RCC 7860 (cell line): ENCODE data around the gene CAMTA2.
"Not testable (repeated sequence)": the region's sequence is repeated elsewhere in the genome, so short reads cannot be mapped to it uniquely, and the experiment has no call there.

Experiments used
- DNase-seq: peaks from one replicate; pipeline ENCODE4 v3.0.0-alpha.2; 2015; ENCODE audit warnings: low spot score
- FAIRE-seq: peaks from 2 replicates; lab custom pipeline; 2012; peaks lifted over from hg19 to GRCh38; lab: Jason Lieb, UNC

CAMTA2 gene

GRCh38 chr17:4986951-4987766 is at the start of gene CAMTA2:
TSS of gene CAMTA2 (minus strand) at chr17:4987675. CDS start at chr17:4986222, 1,453 bp downstream.
- peak; percentile 36 for DNase-seq
- no peak for FAIRE-seq

GRCh38 chr17:5035315-5035714 is 47.8 kb upstream of the CAMTA2 start, which contains the start of gene SLC52A1:
TSS of gene SLC52A1 (minus strand) at chr17:5035426. CDS start at chr17:5034606, 820 bp downstream.
- FAIRE-seq (no peak), DNase-seq (no peak)

GRCh38 chr17:5034651-5035050 is 47.2 kb upstream of the CAMTA2 start:
- DNase-seq, result no peak
- FAIRE-seq, result no peak

GRCh38 chr17:5034063-5034462 is 46.6 kb upstream of the CAMTA2 start:
- DNase-seq (no peak), FAIRE-seq (no peak)

- no peak for FAIRE-seq
- no peak for DNase-seq
Observed at GRCh38 chr17:5033352-5034015, 46.0 kb upstream of the CAMTA2 start.

GRCh38 chr17:5032865-5033264 is 45.4 kb upstream of the CAMTA2 start:
- FAIRE-seq (no peak), DNase-seq (no peak)

GRCh38 chr17:5031365-5032082 is 44.0 kb upstream of the CAMTA2 start:
- no peak for FAIRE-seq
- DNase-seq, result peak; percentile 35

GRCh38 chr17:5030168-5030567 is 42.7 kb upstream of the CAMTA2 start:
- DNase-seq, FAIRE-seq: not testable (repeated sequence)

- DNase-seq (no peak), FAIRE-seq (no peak)
Observed at GRCh38 chr17:5027916-5028315, 40.4 kb upstream of the CAMTA2 start.

- FAIRE-seq (no peak), DNase-seq (no peak)
Observed at GRCh38 chr17:5027299-5027698, 39.8 kb upstream of the CAMTA2 start.

GRCh38 chr17:5024604-5025003 is 37.1 kb upstream of the CAMTA2 start:
- no peak for FAIRE-seq

GRCh38 chr17:5023588-5024147 is 36.2 kb upstream of the CAMTA2 start:
- FAIRE-seq, result no peak
- no peak for DNase-seq

More at GRCh38 chr17:5024604-5025003, 37.1 kb upstream of the CAMTA2 start:
- no peak for DNase-seq

- no peak for FAIRE-seq
- DNase-seq, result no peak
Observed at GRCh38 chr17:5022171-5022711, 34.8 kb upstream of the CAMTA2 start.

GRCh38 chr17:5020502-5021023 is 33.1 kb upstream of the CAMTA2 start:
- DNase-seq, result no peak
- no peak for FAIRE-seq

- no peak for FAIRE-seq
Observed at GRCh38 chr17:5019475-5019956, 32.0 kb upstream of the CAMTA2 start.

GRCh38 chr17:5014357-5014756 is 26.9 kb upstream of the CAMTA2 start:
- DNase-seq, result no peak
- no peak for FAIRE-seq

More at GRCh38 chr17:5019475-5019956, 32.0 kb upstream of the CAMTA2 start:
- DNase-seq, result no peak

- FAIRE-seq (no peak), DNase-seq (no peak)
Observed at GRCh38 chr17:5011928-5012327, 24.5 kb upstream of the CAMTA2 start.

- FAIRE-seq (no peak), DNase-seq (no peak)
Observed at GRCh38 chr17:5003214-5003867, 15.9 kb upstream of the CAMTA2 start.

- DNase-seq, result no peak
- no peak for FAIRE-seq
Observed at GRCh38 chr17:5002121-5002788, 14.8 kb upstream of the CAMTA2 start.
